Endodermal cell (in vitro differentiated cells): ENCODE data around the gene PDE6A. TPM values are rescaled to one million over a fixed set of nuclear protein-coding genes. Genes with fewer than 3 reads are reported as not detected.

Source experiments
- DNase-seq: peaks from one replicate; pipeline ENCODE4 v3.0.0-alpha.2; 2017
- H3K27ac ChIP-seq: 2 replicates; pipeline ENCODE4 v1.5.1; 2013; ENCODE audit warnings: mild to moderate bottlenecking, low read depth, low read length, moderate library complexity
- H3K27me3 ChIP-seq: 2 replicates; pipeline ENCODE4 v1.6.1; 2013; ENCODE audit warnings: mild to moderate bottlenecking, low read length, moderate library complexity; ENCODE audit not compliant: insufficient read depth, control insufficient read depth, poor library complexity, severe bottlenecking
- H3K36me3 ChIP-seq: 2 replicates; pipeline ENCODE4 v1.7.0; 2013; ENCODE audit warnings: mild to moderate bottlenecking, low read length, moderate library complexity; ENCODE audit not compliant: control insufficient read depth, insufficient read depth
- H3K4me1 ChIP-seq: one replicate; pipeline ENCODE4 v1.7.0; 2013; ENCODE audit warnings: low read length; ENCODE audit not compliant: control insufficient read depth, insufficient read depth
- H3K4me3 ChIP-seq: 2 replicates; pipeline ENCODE4 v1.5.1; 2013; ENCODE audit warnings: mild to moderate bottlenecking, low read length, moderate library complexity
- H3K9ac ChIP-seq: 2 replicates; pipeline ENCODE4 v1.6.1; 2013; ENCODE audit warnings: mild to moderate bottlenecking, low read length, moderate library complexity; ENCODE audit not compliant: poor library complexity, severe bottlenecking; ENCODE audit errors: extremely low read depth
- H3K9me3 ChIP-seq: 2 replicates; pipeline ENCODE4 v1.6.1; 2013; ENCODE audit warnings: mild to moderate bottlenecking, low read length, moderate library complexity; ENCODE audit not compliant: control insufficient read depth
- H3K27ac Mint-ChIP-seq: 2 replicates; pipeline ENCODE4 v1.8.0; 2020; ENCODE audit warnings: mixed read lengths
- H3K27me3 Mint-ChIP-seq: 2 replicates; pipeline ENCODE4 v1.8.0; 2021; ENCODE audit warnings: mild to moderate bottlenecking, mixed read lengths; ENCODE audit not compliant: insufficient read depth
- H3K36me3 Mint-ChIP-seq: 2 replicates; pipeline ENCODE4 v1.8.0; 2020; ENCODE audit warnings: low read depth, mixed read lengths
- H3K4me1 Mint-ChIP-seq: 2 replicates; pipeline ENCODE4 v1.8.0; 2020; ENCODE audit warnings: mixed read lengths
- H3K4me3 Mint-ChIP-seq: 2 replicates; pipeline ENCODE4 v1.8.0; 2020; ENCODE audit warnings: mild to moderate bottlenecking, moderate library complexity, mixed read lengths
- H3K9me3 Mint-ChIP-seq: 2 replicates; pipeline ENCODE4 v1.8.0; 2020; ENCODE audit warnings: mild to moderate bottlenecking, mixed read lengths
- CTCF ChIP-seq: fragments of 200-600 bp; sonication (generic); conservative IDR thresholded peaks from 2 replicates; pipeline ENCODE4 v1.5.0; 2021; ENCODE audit warnings: antibody characterized with exemption, mild to moderate bottlenecking
- WGBS, 2 experiments: methylation state at CpG; one replicate each; pipeline versions ENCODE4 v1.1.5 to v1.1.7; 2013; ENCODE audit warnings: missing lambda C conversion rate in 2 of 2, mixed read lengths in 1 of 2; ENCODE audit not compliant: insufficient coverage in 1 of 2, insufficient read length in 1 of 2; 5-methylcytosine and 5-hydroxymethylcytosine counted together
- total RNA-seq, 2 donors: library from RNA; stranded (reverse); fragmentation: NEBNext Ultra II Directional in 1 of 2; extraction: Animal tissue kit (Norgen Biotek cat#: 25700) in 1 of 2; gene quantifications; 2 replicates in 1 of 2; 3 replicates in 1 of 2; pipeline ENCODE4 v1.2.1, GENCODE V29; 2021

Gene PDE6A
- total RNA-seq, 2 donors from 2014 or later: 0.07 TPM; not detected in 1

- Mint-ChIP-seq H3K4me3 (no peak overlapping the region), H3K4me1 (peaks cover 18% of the 10 kb centered on the region), H3K36me3 (no peaks in the 10 kb centered on the region), H3K9me3 (no peaks in the 10 kb centered on the region), H3K27me3 (no peaks in the 10 kb centered on the region), H3K27ac (no peak overlapping the region)
- Histone ChIP-seq H3K4me1 (no peaks in the 10 kb centered on the region), H3K27me3 (no peaks in the 10 kb centered on the region), H3K27ac (no peak overlapping the region), H3K36me3 (no peaks in the 10 kb centered on the region), H3K9me3 (no peaks in the 10 kb centered on the region), H3K9ac (no peak overlapping the region), H3K4me3 (no peak overlapping the region)
- DNase-seq: no peak
- WGBS, 2 experiments: 93% methylated on average over 3 to 4 of the region's 4 CpGs
- no peak for TF ChIP-seq CTCF
Observed at GRCh38 chr5:149855366-149855765, 89.2 kb downstream of the PDE6A start.

- no peaks in the 10 kb centered on the region for H3K9me3 ChIP-seq
- no peaks in the 10 kb centered on the region for H3K36me3 ChIP-seq
- 89% methylated on average over 3 of the region's 3 CpGs; no CpG with 5 or more reads in 1 of the 2 experiments for WGBS, 2 experiments
- H3K9ac ChIP-seq: no peak overlapping the region
- H3K27ac ChIP-seq: no peak overlapping the region
- no peak for DNase-seq
- H3K9me3 Mint-ChIP-seq: no peaks in the 10 kb centered on the region
- H3K27ac Mint-ChIP-seq: no peak overlapping the region
- H3K4me3 ChIP-seq: no peak overlapping the region
- no peaks in the 10 kb centered on the region for H3K27me3 Mint-ChIP-seq
- H3K4me3 Mint-ChIP-seq: no peak overlapping the region
- H3K27me3 ChIP-seq: no peaks in the 10 kb centered on the region
- peaks cover 18% of the 10 kb centered on the region for H3K4me1 Mint-ChIP-seq
- H3K36me3 Mint-ChIP-seq: no peaks in the 10 kb centered on the region
- no peaks in the 10 kb centered on the region for H3K4me1 ChIP-seq
- TF ChIP-seq CTCF: no peak
Observed at GRCh38 chr5:149854866-149855265, 89.7 kb downstream of the PDE6A start.

- TF ChIP-seq CTCF: no peak
- Histone ChIP-seq H3K9ac (no peak overlapping the region), H3K9me3 (no peaks in the 10 kb centered on the region), H3K4me3 (no peak overlapping the region), H3K27me3 (no peaks in the 10 kb centered on the region), H3K27ac (no peak overlapping the region), H3K36me3 (no peaks in the 10 kb centered on the region), H3K4me1 (no peaks in the 10 kb centered on the region)
- WGBS, 2 experiments: 95% methylated on average over 2 to 3 of the region's 3 CpGs
- Mint-ChIP-seq H3K9me3 (no peaks in the 10 kb centered on the region), H3K27me3 (no peaks in the 10 kb centered on the region), H3K4me1 (peaks cover 18% of the 10 kb centered on the region), H3K36me3 (no peaks in the 10 kb centered on the region), H3K4me3 (no peak overlapping the region), H3K27ac (no peak overlapping the region)
- no peak for DNase-seq
Observed at GRCh38 chr5:149853701-149854100, 90.9 kb downstream of the PDE6A start.
